Memory B cell (primary cell): Measurements from ENCODE around the gene RBP3.
"Not testable (repeated sequence)": the region's sequence is repeated elsewhere in the genome, so short reads cannot be mapped to it uniquely, and the experiment has no call there.

Experiments used
- ATAC-seq: fragments of 150-1000 bp; cut with Tn5 transposase; 2 replicates; pipeline ENCODE4 v1.10.0; 2021; ENCODE audit warnings: low read depth, mild to moderate bottlenecking, moderate library complexity
- DNase-seq, 2 donors: peaks; one replicate each; pipeline ENCODE4 v3.0.0; 2022; ENCODE audit warnings: low spot score in 2 of 2
- H3K27ac Mint-ChIP-seq: one replicate; pipeline ENCODE4 v1.8.0; 2022; ENCODE audit warnings: mild to moderate bottlenecking, moderate library complexity, mixed read lengths
- H3K27me3 Mint-ChIP-seq: one replicate; pipeline ENCODE4 v1.8.0; 2022; ENCODE audit warnings: mixed read lengths
- H3K36me3 Mint-ChIP-seq: one replicate; pipeline ENCODE4 v1.8.0; 2022; ENCODE audit warnings: mild to moderate bottlenecking, mixed read lengths
- H3K4me1 Mint-ChIP-seq: one replicate; pipeline ENCODE4 v1.8.0; 2022; ENCODE audit warnings: mixed read lengths
- H3K4me3 Mint-ChIP-seq: one replicate; pipeline ENCODE4 v1.8.0; 2022; ENCODE audit warnings: mild to moderate bottlenecking, moderate library complexity, mixed read lengths
- H3K9me3 Mint-ChIP-seq: one replicate; pipeline ENCODE4 v1.8.0; 2022; ENCODE audit warnings: mixed read lengths

RBP3 gene

GRCh38 chr10:47383261-47384147 is 35.3 kb downstream of the RBP3 start:
- Mint-ChIP-seq H3K27ac (peak overlapping the region; percentile 6), H3K4me3 (peak overlapping the region; percentile 83), H3K9me3 (peaks cover 8% of the 10 kb centered on the region), H3K36me3 (peaks cover 2% of the 10 kb centered on the region), H3K4me1 (peaks cover 12% of the 10 kb centered on the region), H3K27me3 (peaks cover 30% of the 10 kb centered on the region)
- DNase-seq (no peak), ATAC-seq (no peak)

- H3K4me3 Mint-ChIP-seq, result peak within 1 kb of the TSS; percentile 84
- DNase-seq (peak; percentile 35 to 52), ATAC-seq (peak; percentile 80)
- peak within 1 kb of the TSS; percentile 6 for H3K27ac Mint-ChIP-seq
- H3K9me3 Mint-ChIP-seq, result peaks cover 10% of the 10 kb centered on the region
- peaks cover 32% of the 10 kb centered on the region for H3K27me3 Mint-ChIP-seq
- peaks cover 12% of the 10 kb centered on the region for H3K4me1 Mint-ChIP-seq
- peaks cover 2% of the 10 kb centered on the region for H3K36me3 Mint-ChIP-seq
Observed at GRCh38 chr10:47384148-47384921, 36.2 kb downstream of the RBP3 start, which contains the start of gene ZNF488. ZNF488 (minus strand) TSS chr10:47384293; CDS start chr10:47368829, 15,464 bp downstream.

GRCh38 chr10:47386104-47386503 is 37.9 kb downstream of the RBP3 start:
- H3K27ac Mint-ChIP-seq, H3K36me3 Mint-ChIP-seq, H3K4me3 Mint-ChIP-seq, ATAC-seq, DNase-seq: not testable (repeated sequence)
- Mint-ChIP-seq H3K27me3 (peaks cover 17% of the 10 kb centered on the region), H3K9me3 (peaks cover 10% of the 10 kb centered on the region), H3K4me1 (peaks cover 12% of the 10 kb centered on the region)

DNA sequence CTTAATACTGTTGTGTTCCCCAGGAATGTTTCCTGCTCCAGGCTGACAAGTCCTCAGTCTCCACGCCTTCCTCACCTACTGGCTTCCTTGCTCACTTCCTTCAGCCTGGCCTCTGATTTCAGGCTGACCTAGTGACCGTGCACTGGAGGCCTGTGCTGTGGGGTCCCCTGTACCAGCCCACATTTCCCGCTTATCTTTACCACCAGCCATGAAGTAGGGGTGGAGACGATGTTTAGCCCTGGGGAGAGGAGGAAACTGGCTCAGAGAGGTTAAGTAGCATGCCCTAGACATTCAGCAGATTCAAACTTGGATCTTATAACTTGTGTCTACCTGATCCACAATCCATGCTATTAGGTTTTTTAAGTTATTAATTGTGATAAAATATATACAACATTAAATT is 40.7 kb downstream of the RBP3 start:
- Mint-ChIP-seq H3K27me3 (peaks cover 12% of the 10 kb centered on the region), H3K27ac (no peak overlapping the region), H3K9me3 (peaks cover 10% of the 10 kb centered on the region), H3K4me3 (no peak overlapping the region), H3K36me3 (peaks cover 2% of the 10 kb centered on the region), H3K4me1 (peaks cover 5% of the 10 kb centered on the region)
- ATAC-seq, result no peak
- no peak for DNase-seq

GRCh38 chr10:47389619-47390018 is 41.5 kb downstream of the RBP3 start:
- H3K27me3 Mint-ChIP-seq, result peaks cover 11% of the 10 kb centered on the region
- ATAC-seq, result no peak

GRCh38 chr10:47396311-47396717 is 48.2 kb downstream of the RBP3 start:
- DNase-seq, result no peak
- Mint-ChIP-seq H3K27ac (no peak overlapping the region), H3K9me3 (no peaks in the 10 kb centered on the region), H3K4me1 (no peaks in the 10 kb centered on the region), H3K36me3 (no peaks in the 10 kb centered on the region), H3K27me3 (peaks cover 15% of the 10 kb centered on the region), H3K4me3 (no peak overlapping the region)
- no peak for ATAC-seq

More at GRCh38 chr10:47389619-47390018, 41.5 kb downstream of the RBP3 start:
- Mint-ChIP-seq H3K9me3 (peaks cover 10% of the 10 kb centered on the region), H3K4me1 (peaks cover 4% of the 10 kb centered on the region), H3K27ac (no peak overlapping the region), H3K36me3 (peaks cover 2% of the 10 kb centered on the region), H3K4me3 (no peak overlapping the region)
- no peak for DNase-seq

DNA sequence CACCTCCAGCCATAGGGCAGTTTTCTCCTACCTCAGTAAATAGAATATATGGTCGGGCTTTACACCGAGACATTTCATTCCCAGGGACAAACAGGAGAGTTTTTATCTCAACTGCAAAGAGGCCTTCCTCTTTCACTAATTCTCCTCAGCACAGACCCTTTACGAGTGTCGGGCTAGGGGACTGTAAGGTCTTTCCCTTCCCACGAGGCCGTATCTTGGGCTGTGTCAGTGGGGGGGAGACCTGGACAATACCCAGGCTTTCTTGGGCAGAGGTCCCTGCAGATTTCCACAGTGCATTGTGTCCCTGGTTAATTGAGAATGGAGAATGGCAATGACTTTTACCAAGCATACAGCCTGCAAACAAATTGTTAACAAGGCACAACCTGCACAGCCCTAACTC is 49.1 kb downstream of the RBP3 start:
- Mint-ChIP-seq H3K36me3 (no peaks in the 10 kb centered on the region), H3K4me3 (no peak overlapping the region), H3K4me1 (no peaks in the 10 kb centered on the region), H3K27me3 (peaks cover 12% of the 10 kb centered on the region), H3K9me3 (no peaks in the 10 kb centered on the region), H3K27ac (no peak overlapping the region)
- DNase-seq (no peak), ATAC-seq (no peak)

DNA sequence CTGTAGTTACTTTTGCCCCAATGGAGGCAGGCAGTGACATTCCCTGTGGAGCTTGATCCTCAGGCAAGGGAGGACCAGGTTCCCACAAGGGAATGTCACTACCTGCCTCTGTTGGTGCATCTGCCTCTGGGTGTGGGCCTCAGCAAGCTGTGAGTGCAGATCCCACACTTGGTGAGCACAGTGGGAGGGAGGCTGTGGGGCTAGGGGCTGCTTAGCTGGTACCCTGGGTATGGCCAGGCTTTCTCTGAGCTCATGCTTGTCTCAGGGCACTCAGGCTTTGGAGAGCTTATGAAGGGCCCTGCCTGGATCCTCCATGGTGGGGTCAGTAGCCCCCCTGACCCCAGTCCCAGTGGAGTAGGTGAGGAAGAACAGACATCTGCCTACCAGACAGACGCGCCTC is 52.1 kb downstream of the RBP3 start:
- no peak overlapping the region for H3K27ac Mint-ChIP-seq
- DNase-seq (no peak), ATAC-seq (no peak)
- peaks cover 19% of the 10 kb centered on the region for H3K27me3 Mint-ChIP-seq
- no peaks in the 10 kb centered on the region for H3K4me1 Mint-ChIP-seq
- no peak overlapping the region for H3K4me3 Mint-ChIP-seq
- H3K9me3 Mint-ChIP-seq, result no peaks in the 10 kb centered on the region
- no peaks in the 10 kb centered on the region for H3K36me3 Mint-ChIP-seq

DNA sequence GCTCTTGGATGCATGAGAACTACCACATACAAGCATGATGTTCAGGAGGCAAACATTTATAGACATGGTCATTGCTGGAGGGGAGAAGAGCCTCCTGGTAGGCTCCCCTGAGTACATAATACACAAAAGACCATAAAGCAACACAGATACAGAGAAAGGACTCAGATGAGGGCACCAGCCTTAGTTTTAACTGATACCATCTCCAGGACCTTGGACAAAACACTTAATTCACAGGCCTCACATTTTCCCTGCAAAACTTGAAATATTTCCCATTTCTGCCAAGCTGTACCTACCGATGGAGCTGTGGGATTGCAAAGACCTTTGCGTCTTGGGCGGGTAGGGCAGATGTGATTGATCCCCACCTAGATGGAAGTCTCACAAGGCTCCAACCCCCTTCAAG is 52.6 kb downstream of the RBP3 start:
- no peak overlapping the region for H3K4me3 Mint-ChIP-seq
- peaks cover 16% of the 10 kb centered on the region for H3K27me3 Mint-ChIP-seq
- DNase-seq (no peak), ATAC-seq (no peak)
- no peaks in the 10 kb centered on the region for H3K4me1 Mint-ChIP-seq
- H3K27ac Mint-ChIP-seq, result no peak overlapping the region
- no peaks in the 10 kb centered on the region for H3K9me3 Mint-ChIP-seq
- no peaks in the 10 kb centered on the region for H3K36me3 Mint-ChIP-seq

DNA sequence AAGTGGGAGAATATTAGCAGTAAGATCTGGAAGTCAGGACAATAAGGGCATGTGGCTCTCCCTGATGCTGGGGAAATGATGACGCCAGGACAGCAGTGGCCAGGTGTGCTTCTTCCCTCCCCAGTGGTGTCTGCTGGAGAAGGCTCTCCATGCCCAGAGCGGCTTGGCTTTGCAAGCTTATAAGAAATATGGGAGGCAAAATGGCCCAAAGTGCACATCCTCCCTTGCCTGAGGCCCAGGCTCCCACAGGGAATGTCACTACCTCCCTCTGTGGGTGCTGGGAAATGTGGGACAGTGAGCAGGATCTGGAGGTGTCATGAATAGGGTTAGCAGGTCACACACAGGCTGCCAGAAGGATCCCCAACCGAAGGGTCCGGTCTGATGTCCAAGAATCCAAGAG is 53.0 kb downstream of the RBP3 start:
- Mint-ChIP-seq H3K36me3 (no peaks in the 10 kb centered on the region), H3K27ac (no peak overlapping the region), H3K9me3 (no peaks in the 10 kb centered on the region), H3K27me3 (peaks cover 16% of the 10 kb centered on the region), H3K4me3 (no peak overlapping the region), H3K4me1 (no peaks in the 10 kb centered on the region)
- no peak for ATAC-seq
- DNase-seq, result no peak

- Mint-ChIP-seq H3K27me3 (peaks cover 13% of the 10 kb centered on the region), H3K4me1 (no peaks in the 10 kb centered on the region), H3K4me3 (no peak overlapping the region), H3K27ac (no peak overlapping the region), H3K9me3 (no peaks in the 10 kb centered on the region), H3K36me3 (no peaks in the 10 kb centered on the region)
- ATAC-seq (no peak), DNase-seq (no peak)
Observed at GRCh38 chr10:47401874-47402640, 53.9 kb downstream of the RBP3 start.

DNA sequence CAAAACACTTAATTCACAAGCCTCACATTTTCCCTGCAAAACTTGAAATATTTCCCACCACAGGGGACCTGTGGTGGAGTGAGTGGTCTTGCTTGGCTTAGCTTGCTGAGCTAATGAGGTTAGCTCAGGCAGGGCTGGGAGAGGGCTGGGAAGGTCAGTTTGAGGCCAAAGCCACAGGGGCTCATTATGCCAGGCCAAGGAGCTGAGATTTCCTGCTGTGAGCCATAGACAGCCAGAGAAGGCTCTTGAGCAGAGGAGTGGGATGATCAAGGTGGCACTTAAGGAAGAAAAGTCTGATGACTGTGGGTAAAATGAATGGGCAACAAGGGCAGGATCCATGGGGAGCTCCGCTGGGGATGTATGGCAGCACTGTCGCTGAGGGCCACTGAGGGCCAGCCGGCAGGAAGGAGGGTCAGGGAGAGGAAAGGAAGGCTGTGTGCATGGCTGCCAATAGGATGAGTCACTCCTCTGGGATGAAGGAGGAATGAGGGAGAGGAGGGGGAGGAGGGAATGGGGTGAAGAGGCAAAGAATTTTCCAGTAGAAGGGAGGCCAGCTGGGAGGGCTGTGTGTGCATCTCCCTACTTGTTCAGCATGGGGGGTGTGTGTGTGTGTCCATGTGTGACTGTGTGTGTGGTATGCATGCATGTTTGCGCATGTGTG is 54.6 kb downstream of the RBP3 start:
- no peak overlapping the region for H3K4me3 Mint-ChIP-seq
- no peaks in the 10 kb centered on the region for H3K9me3 Mint-ChIP-seq
- no peak for DNase-seq
- H3K4me1 Mint-ChIP-seq, result no peaks in the 10 kb centered on the region
- H3K27me3 Mint-ChIP-seq, result peaks cover 13% of the 10 kb centered on the region
- no peak for ATAC-seq
- H3K36me3 Mint-ChIP-seq, result no peaks in the 10 kb centered on the region
- no peak overlapping the region for H3K27ac Mint-ChIP-seq

- Mint-ChIP-seq H3K4me1 (no peaks in the 10 kb centered on the region), H3K27ac (no peak overlapping the region)
- DNase-seq, result no peak
Observed at GRCh38 chr10:47403446-47404318, 55.5 kb downstream of the RBP3 start.

More at GRCh38 chr10:47403446-47404318, 55.5 kb downstream of the RBP3 start:
- ATAC-seq, result no peak
- Mint-ChIP-seq H3K36me3 (no peaks in the 10 kb centered on the region), H3K4me3 (no peak overlapping the region), H3K9me3 (no peaks in the 10 kb centered on the region), H3K27me3 (peaks cover 10% of the 10 kb centered on the region)
